IPS-NIHi7 (cell line): ENCODE results near the gene SOX6.

Experiments
- DNase-seq: peaks from one replicate; pipeline ENCODE4 v3.0.0; 2012; ENCODE audit warnings: mixed read lengths; ENCODE audit errors: extremely low spot score

The SOX6 gene

DNA sequence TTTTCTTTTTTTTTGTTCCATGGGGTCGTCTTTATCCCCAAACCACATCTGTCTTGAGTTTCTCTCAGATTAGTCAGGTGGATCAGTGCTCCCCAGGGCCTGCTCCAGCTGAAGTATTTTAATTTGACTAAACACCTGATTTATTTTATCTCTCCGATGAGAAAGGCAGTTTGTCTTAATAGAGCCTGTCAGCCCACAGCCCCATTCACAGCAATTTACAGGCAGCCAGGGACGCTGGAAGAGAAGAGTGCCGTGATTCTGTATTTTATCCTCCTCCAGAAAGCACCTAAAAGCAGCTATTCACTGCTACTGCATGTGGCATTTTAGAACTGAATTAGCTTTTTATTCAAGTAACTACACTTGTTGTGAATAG is 164.5 kb downstream of the SOX6 start:
- no peak for DNase-seq

DNA sequence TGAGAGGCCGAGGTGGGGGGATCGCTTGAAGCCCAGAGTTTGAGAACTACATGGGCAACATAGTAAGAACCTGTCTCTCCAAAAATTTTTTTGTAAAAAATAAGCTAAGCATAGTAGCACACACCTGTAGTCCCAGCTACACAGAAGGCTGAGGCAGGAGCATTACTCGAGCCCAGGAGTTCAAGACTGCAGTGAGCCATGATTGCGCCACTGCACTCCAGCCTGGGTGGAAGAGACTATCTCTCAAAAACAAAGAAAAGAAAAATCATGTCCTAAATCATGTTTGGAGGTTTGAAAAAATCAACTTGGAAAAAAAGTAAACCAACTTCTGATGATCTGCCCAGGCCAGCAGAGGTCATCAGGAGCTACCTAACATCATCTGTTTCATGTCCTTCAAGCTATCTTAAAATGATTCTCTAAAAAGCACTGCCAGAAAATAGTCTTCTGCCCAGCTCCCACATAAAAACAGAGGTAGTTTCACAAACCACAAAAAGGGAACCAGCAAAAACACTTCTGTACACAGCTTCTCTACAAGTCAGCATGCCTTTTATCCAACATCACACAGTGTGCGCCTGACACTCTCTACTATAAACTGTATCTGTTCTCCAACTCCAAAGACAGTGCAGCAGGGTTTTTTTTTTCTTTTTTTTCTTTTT is 165.0 kb downstream of the SOX6 start:
- DNase-seq: no peak

DNA sequence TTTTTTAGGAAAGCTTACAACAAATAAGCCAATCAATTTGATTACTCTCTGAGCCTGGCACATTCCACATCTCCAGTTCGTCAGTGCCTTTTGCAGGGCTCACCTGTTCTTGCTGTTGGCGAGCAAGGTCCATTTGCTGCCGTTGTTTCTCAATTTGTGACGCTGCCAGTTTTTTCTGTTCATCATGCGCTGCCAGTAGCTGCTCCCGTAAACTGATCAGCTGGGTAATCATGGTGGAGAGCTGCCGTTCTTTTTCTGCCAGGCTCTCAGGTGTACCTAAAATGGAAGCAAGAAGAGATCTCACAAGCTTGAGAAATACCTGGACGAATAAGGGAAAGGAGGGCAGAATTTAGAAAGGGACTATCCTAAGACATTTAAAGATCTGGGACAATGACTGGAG is 169.7 kb downstream of the SOX6 start:
- no peak for DNase-seq

DNA sequence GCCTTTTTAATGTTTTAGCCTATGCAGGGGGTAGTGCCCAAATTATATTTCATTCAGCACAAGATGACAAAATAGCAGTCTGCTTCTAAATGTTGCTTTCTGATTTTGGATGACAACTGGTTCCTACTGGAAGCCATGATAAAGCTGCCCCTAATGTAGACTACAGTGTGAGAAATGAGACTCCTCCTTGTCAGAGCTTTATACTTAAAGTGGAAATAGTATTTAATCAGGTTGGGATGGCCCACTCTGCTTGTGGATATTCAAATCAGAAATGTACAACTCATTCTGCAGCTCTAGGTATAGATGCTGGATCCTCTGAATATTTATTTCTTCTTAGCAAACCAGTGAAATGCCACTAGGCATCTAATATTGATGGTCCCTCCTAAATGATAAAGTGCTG is 171.3 kb downstream of the SOX6 start:
- DNase-seq: no peak

DNA sequence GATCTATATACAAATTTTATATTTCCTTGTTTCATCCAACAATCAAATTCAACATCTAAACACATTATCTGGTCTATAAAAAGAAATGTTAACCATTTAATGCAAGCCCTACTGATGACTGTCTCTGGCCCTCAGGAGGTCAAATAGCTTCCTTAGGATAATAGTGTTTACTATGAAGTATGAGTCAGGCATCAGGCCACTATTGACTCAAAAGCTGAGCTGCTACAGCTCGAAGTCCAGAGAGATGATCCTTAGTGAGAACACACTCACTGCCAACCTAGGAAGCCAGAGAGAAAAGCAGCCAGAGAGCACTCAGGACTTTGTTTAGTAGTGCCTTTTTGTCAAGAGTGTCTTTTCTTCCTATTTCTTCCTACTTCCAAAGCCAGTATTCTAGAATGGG is 171.8 kb downstream of the SOX6 start:
- peak; percentile 16 for DNase-seq

DNA sequence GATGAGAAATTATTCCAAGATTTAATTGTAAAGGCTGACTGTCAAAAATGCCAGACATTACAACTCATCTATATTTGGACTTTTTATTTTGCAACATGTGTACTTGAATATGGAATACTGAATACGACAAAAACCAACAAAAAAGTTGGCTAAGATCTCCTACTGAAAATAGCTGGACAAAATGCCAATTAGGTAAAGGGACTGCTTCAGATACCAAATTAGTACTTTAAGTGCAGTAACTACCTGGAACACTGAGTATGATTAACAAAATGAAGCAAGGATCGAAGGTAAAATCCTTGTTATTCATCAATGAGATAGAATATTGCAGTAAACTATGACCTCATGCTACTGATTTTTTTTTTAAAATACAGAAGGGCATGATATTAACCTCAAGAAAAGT is 173.8 kb downstream of the SOX6 start:
- no peak for DNase-seq

DNA sequence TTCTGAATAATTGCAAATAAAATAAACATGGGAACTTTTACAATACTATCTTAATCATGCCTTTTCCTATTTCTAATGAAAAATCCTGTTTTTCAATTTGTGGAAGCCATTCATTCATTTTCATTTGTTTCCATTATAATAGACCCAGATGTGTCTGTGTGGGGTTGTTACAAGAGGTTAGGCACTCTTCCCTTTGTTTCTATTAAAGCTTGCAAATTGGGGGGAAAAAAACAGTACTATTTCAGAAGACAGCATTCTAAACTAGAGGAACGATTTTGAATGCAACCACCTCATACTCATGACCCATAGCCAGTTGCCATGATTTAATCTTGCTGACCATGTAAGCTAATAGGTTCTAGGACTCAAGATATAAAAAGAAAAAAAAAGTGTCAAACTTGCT is 175.5 kb downstream of the SOX6 start:
- DNase-seq: no peak

DNA sequence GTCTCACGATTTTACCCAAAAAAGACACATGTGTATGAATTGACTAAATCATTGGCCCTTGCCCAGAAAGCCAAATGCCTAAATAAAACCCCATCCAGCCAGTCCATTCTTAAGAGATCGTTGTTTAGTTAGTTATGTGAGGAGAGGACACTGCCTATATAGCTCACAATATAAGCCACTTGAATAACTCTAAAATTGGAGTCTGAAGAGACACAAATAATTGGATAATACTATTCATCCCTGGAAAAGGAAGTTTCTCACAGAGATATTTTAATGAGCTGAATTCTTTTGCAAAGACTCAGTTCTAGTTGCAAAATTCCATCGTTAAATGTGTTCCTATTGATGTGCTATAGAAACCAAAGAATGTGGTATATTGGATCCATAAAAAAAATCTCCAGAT is 176.7 kb downstream of the SOX6 start:
- DNase-seq: no peak

DNA sequence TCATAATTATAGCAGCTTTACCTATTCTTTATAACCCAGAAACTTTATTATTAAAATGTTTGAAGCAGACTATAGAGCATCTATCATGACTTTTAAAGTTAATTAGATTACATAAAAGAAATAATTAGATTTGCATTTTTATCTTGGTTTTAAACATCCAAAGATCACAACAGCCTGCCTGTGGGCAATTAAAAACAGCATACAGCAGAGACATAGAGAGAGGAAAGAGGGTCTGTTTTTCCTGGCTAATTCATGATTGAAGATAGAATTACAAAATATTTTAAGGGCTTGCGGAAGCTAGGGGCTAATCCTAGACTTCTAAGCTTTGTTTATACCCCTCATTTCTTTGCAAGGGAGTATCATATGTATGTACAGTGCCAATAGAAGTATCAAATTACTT is 178.1 kb downstream of the SOX6 start:
- no peak for DNase-seq

DNA sequence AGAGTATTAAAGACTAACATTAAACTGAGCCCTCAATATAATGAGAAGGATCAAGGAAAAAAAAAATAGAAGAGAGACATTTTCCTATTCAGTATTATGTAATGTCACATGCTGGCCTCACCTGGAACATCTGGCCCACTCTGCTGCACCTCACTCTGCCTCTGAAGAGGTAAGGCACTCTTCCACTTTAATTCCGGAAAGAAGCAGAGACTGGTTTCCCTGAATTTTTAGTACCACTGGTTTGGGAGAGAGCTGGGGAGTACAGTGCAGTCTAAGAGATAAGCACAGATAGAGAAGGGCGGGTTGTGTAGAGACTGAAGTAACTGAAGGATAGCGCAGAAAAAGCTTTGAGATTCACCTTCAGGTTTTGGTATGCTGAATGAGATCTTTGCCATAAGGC is 178.7 kb downstream of the SOX6 start:
- no peak for DNase-seq

DNA sequence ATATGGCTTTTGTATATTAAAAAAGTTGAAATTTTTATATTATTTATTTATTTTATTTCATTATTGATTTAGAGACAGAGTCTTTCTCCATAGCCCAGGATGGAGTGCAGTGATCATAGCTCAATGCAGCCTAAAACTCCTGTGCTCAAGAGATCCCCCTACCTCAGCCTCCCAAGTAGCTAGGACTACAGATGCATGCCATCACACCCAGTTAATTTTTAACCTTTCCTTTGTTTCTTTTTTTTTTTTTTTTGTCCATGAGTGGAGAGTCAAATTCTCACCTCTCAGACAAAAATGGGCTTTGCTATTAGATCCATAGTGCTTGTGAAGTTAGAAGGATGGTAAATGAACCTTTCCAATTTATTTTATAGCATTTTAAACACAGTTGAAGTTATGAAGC is 182.5 kb downstream of the SOX6 start:
- DNase-seq: no peak

DNA sequence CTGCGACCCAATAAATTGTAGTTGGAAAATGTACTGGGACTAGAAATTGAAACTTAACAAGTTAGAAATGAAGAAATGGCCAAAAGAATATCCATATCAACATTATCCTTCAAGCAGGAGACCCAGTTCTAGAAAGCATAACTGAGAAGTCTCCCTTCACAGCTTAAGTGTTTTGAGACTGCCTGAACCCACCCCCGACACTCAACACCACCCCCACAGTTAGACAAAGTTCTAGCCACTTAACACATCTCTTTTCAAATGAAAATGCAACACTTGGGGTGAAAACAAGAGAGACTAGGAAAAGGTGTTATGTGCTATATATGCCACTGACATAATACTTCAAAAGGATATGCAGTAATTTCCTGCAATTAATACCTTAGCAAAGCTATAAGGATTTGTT is 184.5 kb downstream of the SOX6 start:
- no peak for DNase-seq

DNA sequence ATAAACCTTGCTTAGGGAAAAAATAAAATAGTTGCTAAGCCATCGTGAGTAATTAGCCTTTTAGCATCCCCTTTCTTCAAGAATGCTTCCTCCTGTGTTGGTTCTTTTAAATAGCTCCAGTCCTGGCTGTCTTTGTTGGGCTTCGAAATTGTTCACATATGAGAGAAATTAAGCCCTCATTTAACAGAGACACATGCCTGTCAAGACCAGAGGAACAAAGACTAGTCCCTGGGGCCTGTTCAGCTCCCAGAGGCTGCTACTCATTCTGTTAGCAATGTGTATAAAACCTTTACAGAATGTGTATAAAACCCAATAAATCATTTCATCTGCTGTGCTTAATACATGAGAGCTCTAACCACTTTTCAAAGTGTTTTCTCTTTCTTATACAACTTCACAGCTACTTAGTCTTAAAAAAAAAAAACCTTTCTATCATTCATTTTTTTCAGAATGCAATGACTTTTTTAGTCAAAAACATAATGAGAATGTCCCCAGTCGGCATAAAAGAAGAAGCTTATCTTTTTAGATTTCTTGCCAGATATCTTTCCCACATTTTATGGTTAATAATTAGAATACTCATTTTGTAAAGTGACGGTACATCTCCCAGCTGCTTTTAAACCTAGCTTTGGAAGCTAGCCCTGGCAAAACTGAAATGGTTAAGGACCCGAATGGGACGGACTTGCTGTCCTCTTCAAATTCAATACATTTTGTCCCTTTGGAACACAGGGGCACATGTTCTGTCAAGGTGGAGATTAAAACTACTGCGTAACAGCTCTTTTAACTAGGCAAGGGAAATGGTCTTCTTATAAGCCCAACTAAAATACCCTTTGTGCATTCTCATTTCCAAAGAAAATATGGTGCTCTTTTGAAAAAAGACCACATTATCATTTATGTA is 186.1 kb downstream of the SOX6 start:
- no peak for DNase-seq

DNA sequence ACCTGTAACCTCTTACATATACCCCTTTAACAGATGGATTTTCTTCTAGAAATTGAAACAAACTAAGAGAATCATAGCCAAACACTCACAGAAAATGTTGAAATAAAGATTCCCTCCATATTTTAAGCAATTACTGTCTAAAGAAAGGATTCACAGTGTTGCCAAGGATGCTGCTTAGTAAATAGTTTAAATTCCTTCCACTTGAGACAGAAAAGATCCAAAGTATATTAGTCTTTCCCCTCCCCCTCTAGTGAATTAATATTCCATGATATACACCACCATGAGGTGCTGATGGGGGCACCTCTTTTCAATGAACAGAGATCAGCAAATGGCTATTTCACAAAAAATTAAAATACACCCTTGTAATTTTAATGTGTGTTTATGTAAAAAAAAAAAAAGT is 186.8 kb downstream of the SOX6 start:
- no peak for DNase-seq

DNA sequence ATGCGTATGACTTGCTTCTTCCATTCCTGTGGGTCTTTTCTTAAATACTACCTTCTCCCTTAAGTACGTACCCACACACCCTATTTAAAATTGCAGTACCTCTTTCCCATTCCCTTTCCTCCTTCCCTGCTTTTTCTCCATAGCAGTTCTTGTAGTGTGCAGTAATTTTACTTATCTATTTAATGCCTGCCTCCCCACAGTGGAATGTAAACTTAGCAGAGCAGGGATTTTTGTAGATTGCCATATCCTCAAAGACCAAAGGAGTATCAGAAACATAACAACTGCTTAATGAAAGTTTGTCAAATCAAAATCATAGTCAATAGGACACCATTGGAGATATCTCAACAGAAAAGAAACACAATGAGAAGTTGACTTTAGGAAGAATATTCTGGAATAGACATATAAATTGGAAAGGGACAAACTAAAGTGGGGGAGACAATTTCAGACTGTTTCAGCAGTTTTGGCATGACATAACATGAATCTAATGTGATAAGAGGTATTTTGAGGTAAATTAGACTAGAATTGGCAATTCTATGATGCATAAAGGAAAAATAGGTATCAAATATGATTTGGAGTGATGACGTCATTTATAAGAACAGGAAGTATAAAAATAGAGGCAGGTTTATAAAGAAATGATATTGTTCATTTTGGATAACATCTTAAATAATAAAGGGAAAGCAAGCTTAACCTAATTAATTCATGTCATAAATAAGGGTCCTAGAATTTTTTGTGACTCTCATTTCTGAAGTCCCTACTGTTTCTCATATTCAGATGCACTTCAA is 188.4 kb downstream of the SOX6 start:
- DNase-seq: no peak

DNA sequence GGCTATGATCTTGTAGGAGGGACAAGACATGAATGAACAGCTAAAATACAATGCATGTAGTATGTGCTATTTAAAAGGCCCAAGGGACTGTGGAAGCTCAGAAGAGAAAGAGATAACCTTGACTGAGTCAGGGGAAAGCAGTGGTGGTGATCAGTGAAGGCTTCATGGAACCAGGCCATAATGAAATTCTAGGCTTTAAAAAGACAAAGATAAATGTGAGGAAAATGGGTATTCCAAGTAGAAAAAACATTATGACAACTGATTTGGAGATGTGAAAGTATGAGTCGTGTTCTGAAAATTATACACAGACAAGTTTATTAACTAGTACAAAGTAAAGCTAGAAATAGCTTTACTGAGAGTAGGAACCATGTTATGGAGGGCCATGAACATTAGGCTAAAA is 189.8 kb downstream of the SOX6 start:
- DNase-seq: no peak

DNA sequence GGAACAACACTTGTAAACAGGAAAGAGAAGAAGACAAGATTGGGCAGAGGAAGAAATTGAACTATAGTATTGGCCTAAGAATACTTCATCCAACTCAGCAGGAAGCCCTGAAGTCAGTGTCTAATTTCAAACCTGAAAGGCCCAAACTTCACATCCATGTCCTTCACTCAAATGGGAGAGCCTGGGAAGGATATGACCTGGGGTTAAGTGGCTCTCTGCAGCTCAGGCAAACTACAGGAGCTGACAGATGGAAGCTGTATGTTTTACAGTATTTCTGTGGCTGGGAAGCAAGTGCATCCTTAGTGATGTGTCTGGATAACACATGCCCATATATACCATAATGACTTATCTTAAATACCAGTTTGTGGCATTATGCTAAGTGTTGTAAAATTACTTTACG is 196.2 kb downstream of the SOX6 start:
- no peak for DNase-seq

DNA sequence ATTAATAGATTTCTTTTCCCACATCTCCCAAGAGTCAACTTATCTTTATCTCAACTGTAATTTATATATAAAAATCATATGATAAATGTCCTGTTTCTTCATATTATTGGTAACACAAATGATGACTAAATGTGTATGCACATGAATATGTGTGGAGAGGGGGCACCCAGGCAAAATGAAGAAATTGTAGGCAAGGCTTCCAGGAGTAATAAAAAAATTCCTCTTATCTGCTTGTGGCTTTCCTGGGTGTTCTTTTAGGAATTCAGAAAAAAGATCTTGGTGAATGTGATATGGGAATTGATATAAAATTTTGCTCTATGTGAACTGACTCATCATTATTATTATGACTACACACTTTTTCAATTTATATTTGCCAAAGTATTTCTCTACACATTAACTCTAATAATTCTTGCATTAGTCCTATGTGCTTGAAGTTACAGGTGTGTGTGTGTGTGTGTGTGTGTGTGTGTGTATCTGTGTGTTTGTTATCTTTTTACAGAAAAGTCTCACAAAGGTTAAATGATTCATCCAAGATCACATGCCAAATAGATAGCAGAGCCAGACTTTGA is 197.8 kb downstream of the SOX6 start:
- no peak for DNase-seq

DNA sequence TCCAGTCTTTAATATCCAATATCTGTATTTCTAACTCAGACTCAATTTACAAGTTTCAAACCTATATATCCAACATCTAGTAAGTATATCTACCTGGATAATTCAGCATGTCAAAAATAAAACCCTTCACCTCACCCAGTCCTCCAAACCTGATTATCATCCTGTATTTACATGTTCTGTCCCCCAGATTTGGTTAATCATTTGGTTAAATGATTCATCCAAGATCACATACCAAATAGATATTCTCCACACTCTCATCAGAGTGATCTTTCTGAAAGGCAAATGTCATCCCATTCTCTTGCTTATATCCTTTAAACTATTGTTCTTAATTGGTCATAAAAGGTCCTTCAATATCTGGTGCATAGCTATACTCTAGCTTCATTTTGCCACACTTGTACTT is 199.0 kb downstream of the SOX6 start:
- DNase-seq: no peak

DNA sequence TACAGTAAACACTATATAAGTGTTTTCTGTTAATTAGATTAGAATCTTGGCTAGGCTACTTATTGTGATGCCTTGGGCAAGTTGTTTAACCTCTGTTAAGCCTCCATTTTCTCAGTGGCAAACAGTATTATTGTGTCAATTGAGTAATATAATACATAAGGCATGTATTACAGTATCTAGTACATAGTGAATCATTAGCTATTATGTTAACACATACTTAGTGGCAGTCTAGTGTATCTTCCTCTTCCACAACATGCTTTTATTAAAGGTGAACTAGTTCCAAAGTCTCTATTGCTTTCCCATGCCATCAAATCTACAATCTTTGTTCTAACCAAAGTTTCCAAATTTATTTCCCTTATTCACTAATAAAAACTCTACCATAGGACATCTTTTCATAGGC is 200.9 kb downstream of the SOX6 start:
- DNase-seq: no peak

DNA sequence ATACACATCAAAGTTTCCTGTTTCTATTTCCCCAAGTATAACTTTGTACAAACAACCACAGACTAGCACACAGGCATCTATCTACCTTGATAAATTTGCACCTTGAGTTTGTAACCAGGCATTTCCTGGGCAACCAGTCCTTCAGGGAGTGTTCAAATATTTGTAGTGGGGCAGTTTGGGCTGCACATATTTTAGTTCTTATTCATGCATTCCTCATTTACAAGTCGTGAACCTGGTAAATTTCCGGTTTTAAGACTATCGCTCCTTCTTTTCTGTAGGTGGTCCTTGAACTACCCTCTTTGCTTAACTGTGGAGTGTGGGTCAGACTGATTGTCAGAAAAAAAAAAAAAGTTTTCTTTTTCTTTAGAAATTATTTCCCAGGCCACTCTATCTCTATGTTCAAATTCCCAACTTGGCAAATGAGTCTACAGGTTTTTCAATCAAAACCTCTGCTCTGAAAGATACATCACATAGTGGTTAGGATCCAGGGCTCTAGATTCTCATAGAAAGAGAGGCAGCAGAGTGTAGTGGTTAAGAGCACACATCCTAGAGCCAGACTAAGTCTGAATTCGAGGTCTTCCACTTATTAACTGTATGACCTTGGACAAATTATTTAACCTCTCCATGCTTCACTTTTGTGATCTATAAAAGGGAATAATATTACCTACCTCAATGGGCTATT is 201.5 kb downstream of the SOX6 start:
- no peak for DNase-seq

DNA sequence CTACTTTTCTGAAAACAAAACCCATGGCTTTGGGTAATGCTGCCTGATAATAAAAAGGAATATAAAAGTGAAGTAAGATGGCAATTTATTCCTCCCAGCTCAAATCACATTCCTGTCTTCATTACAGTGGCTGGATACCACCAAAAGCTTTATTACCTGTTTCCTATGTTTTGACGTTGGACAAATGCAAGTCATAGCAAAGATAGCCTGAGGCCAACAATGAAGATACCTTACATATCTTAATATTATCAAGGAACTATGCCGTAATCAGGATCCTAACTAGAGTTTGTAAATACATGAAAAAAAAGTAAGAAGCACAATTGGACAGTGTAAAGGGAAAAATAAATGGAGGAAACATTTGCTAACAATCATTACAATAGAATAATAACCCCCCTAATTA is 202.4 kb downstream of the SOX6 start:
- no peak for DNase-seq
